ENCODE measurements around the gene TMED5.

DNA sequence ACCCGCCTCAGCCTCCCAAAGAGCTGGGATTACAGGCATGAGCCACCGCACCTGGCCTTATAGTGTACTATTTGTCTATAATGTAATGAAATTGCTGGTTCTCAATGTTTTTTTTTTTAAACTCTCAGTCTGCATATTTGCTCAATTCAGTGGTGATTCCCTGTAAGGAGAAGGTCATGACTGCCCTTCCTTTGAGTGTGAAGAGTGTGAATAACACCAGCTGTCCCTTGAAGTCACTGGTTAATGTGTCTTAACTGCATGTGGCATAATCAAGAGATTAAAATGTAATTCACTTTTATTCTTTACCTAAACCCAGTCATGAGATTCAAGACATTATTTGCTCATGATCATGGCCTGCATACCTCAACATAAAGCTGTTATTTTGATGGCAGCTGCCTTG, 70.6 kb downstream of the TMED5 start:
- TF ChIP-seq, protein P1, sequence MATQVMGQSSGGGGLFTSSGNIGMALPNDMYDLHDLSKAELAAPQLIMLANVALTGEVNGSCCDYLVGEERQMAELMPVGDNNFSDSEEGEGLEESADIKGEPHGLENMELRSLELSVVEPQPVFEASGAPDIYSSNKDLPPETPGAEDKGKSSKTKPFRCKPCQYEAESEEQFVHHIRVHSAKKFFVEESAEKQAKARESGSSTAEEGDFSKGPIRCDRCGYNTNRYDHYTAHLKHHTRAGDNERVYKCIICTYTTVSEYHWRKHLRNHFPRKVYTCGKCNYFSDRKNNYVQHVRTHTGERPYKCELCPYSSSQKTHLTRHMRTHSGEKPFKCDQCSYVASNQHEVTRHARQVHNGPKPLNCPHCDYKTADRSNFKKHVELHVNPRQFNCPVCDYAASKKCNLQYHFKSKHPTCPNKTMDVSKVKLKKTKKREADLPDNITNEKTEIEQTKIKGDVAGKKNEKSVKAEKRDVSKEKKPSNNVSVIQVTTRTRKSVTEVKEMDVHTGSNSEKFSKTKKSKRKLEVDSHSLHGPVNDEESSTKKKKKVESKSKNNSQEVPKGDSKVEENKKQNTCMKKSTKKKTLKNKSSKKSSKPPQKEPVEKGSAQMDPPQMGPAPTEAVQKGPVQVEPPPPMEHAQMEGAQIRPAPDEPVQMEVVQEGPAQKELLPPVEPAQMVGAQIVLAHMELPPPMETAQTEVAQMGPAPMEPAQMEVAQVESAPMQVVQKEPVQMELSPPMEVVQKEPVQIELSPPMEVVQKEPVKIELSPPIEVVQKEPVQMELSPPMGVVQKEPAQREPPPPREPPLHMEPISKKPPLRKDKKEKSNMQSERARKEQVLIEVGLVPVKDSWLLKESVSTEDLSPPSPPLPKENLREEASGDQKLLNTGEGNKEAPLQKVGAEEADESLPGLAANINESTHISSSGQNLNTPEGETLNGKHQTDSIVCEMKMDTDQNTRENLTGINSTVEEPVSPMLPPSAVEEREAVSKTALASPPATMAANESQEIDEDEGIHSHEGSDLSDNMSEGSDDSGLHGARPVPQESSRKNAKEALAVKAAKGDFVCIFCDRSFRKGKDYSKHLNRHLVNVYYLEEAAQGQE (IDR thresholded peaks at IDR 0.05; ENCODE audit: low read depth), result no peak
- TF ChIP-seq TEAD4 (IDR thresholded peaks at IDR 0.05), result no peak

Measured in Ishikawa (cell line).